ENCODE measurements around the gene TUBGCP3. TPM values are rescaled to one million over a fixed set of nuclear protein-coding genes. Genes with fewer than 3 reads are reported as not detected.

The TUBGCP3 gene
- total and polyA plus RNA-seq, 12 donors: 12.2 to 34.0 (median 21.5) TPM

DNA sequence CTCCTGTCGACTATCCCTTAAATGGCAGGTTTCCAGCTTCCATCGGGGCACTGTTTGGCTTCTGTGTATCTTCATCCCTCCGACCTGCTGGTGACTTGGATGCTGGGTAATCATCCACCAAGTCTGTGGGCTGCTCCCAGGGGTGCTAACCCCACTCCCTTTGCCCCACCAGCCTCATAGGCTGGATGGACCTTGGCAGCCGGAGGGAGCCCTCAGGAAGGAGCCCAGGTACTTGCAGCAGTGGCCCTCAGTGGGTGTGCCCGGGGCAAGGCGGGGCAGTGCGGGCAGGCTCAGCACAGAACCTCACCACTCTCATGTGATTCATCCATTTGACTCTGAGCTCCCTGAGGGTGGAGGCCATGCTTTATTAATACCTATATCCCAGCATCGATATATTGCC lies 27.4 kb upstream of the TUBGCP3 start:
- DNase-seq: peak in 1 of 7 donors; percentile 28
- no peaks in the 10 kb centered on the region for H3K9me3 ChIP-seq (replicated peaks in 1 of 3)
- intact Hi-C loops (cut with DNase I): no loop called here
- no peaks in the 10 kb centered on the region for H3K4me1 ChIP-seq (replicated peaks in 1 of 2)
- peaks cover 4% of the 10 kb centered on the region for H3K27me3 ChIP-seq
- H3K4me3 ChIP-seq: no peak overlapping the region
- H3K36me3 ChIP-seq (replicated peaks in 1 of 2): no peaks in the 10 kb centered on the region
- WGBS, 4 donors: 84 to 87% (median 86%) methylated on average over 5 to 8 of the region's 8 CpGs
- TF ChIP-seq, protein P1, sequence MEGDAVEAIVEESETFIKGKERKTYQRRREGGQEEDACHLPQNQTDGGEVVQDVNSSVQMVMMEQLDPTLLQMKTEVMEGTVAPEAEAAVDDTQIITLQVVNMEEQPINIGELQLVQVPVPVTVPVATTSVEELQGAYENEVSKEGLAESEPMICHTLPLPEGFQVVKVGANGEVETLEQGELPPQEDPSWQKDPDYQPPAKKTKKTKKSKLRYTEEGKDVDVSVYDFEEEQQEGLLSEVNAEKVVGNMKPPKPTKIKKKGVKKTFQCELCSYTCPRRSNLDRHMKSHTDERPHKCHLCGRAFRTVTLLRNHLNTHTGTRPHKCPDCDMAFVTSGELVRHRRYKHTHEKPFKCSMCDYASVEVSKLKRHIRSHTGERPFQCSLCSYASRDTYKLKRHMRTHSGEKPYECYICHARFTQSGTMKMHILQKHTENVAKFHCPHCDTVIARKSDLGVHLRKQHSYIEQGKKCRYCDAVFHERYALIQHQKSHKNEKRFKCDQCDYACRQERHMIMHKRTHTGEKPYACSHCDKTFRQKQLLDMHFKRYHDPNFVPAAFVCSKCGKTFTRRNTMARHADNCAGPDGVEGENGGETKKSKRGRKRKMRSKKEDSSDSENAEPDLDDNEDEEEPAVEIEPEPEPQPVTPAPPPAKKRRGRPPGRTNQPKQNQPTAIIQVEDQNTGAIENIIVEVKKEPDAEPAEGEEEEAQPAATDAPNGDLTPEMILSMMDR (IDR thresholded peaks at IDR 0.05): no peak
- TF ChIP-seq POLR2A (IDR thresholded peaks at IDR 0.05): no peak
- H3K27ac ChIP-seq: no peak overlapping the region

DNA sequence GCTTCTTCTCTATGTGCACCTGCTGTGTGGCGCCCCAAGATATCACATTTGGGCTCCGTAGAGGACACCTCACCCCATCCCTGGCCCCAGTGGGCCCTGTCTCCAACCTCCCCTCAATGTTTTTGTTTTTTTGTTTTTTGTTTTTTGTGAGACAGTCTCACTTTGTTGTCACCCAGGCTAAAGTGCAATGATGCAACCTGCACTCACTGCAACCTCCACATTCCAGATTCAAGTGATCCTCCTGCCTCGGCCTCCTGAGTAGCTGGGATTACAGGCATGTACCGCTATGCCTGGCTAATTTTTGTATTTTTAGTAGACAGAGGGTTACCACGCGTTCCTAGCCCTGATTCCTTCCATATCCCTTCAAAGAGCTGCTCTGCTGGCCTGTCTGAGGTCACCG lies 26.9 kb upstream of the TUBGCP3 start:
- TF ChIP-seq, protein P1 (IDR thresholded peaks at IDR 0.05): no peak
- no peak for TF ChIP-seq POLR2A (IDR thresholded peaks at IDR 0.05)
- peak in 1 of 7 donors; percentile 13 for DNase-seq
- intact Hi-C loops (cut with DNase I): no loop called here
- no peaks in the 10 kb centered on the region for H3K4me1 ChIP-seq (replicated peaks in 1 of 2)
- H3K27ac ChIP-seq: no peak overlapping the region
- peaks cover 4% of the 10 kb centered on the region for H3K27me3 ChIP-seq
- no peak overlapping the region for H3K4me3 ChIP-seq
- WGBS, 4 donors: 85 to 94% (median 91%) methylated on average over 7 of the region's 7 CpGs
- no peaks in the 10 kb centered on the region for H3K9me3 ChIP-seq (replicated peaks in 1 of 3)
- H3K36me3 ChIP-seq (replicated peaks in 1 of 2): no peaks in the 10 kb centered on the region

DNA sequence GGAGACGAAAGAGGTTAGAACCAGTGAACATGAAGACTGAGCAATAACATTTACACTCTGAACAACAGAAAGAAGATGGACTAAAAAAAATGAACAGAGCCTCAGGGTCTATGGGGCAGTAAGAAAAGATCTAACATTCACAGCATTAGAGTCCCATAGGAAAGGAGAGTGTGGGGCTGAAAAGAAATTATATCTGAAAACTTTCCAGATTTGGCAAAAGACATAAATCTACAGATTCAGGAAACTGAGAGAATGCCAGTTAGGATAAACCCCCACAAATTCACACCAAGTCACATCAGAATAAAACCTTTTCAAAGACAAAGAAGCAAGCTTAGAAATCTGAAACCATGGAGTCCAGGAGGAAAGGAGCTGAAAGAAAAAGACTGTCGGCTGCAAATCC lies 20.3 kb upstream of the TUBGCP3 start:
- Histone ChIP-seq H3K4me3 (no peak overlapping the region), H3K9me3 (replicated peaks in 1 of 3) (no peaks in the 10 kb centered on the region), H3K4me1 (replicated peaks in 1 of 2) (no peaks in the 10 kb centered on the region), H3K27ac (no peak overlapping the region), H3K27me3 (no peaks in the 10 kb centered on the region), H3K36me3 (replicated peaks in 1 of 2) (no peaks in the 10 kb centered on the region)
- WGBS, 4 donors: 77 to 91% (median 80%) methylated on average over 2 of the region's 2 CpGs
- TF ChIP-seq, protein P1 (IDR thresholded peaks at IDR 0.05): no peak
- TF ChIP-seq POLR2A (IDR thresholded peaks at IDR 0.05): no peak
- DNase-seq: no peak
- intact Hi-C loops (cut with DNase I): loop anchor here in 1 of 2 donors (5.0 kb wide), 1 partner anchor 1136 kb away; no protein-coding TSS in a partner anchor

DNA sequence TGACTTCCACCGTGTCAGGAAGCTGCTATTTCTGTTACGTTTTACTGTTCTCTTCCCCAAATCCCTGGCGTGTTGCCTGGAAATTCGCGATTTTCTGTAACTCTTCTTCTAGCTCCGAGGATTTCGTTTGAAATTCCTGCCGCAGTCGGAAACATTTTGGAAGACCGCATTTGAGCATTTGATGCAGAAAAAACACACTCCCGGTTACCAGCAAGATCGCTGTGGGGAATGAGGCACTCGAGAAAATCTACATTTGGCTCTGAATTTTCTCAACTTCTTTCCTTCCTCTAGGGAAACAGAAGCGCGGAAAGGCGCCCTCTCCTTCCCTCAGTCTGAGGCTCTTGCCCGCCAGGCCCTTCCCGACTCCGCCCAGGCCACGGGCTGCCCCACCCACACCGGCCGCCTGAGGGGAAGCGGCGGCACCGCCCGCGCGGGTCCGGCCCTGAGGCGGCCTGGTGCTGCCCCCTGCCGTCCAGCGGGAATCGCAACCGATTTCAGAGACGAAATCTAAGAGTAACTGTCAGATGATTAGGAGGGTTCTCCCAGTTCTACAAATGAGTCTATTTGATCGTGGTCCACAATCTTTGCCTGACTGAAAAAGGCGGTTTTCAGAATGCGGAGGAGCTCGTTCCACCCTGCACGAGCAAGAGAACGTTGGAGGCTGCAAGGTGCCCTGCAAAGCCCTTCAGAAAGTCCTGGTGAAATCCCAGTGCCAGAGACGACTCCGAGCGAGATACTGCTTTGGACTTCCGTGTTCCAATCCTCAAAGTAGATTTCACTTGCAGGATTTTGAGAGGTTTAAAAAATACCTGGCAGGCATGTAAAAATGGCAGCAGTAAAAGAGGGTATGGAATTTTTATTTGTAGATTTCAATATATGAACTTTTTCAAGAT lies 18.4 kb upstream of the TUBGCP3 start:
- 3 to 5% (median 4%) methylated on average over 33 to 45 of the region's 45 CpGs for WGBS, 4 donors
- no peaks in the 10 kb centered on the region for H3K4me1 ChIP-seq (replicated peaks in 1 of 2)
- H3K9me3 ChIP-seq (replicated peaks in 1 of 3): no peaks in the 10 kb centered on the region
- H3K27me3 ChIP-seq: peaks cover 2% of the 10 kb centered on the region
- H3K4me3 ChIP-seq: peak overlapping the region in 1 of 4 donors; percentile 51
- TF ChIP-seq, protein P1 (IDR thresholded peaks at IDR 0.05): peak; percentile 87 to 97 (median 92)
- TF ChIP-seq POLR2A (IDR thresholded peaks at IDR 0.05): peak in 1 of 2 donors; percentile 44
- peak overlapping the region in 4 of 5 donors; percentile 36 to 77 (median 44) for H3K27ac ChIP-seq
- intact Hi-C loops (cut with DNase I): loop anchor here in 1 of 2 donors (5.0 kb wide), 1 partner anchor 1134 kb away; no protein-coding TSS in a partner anchor
- DNase-seq: peak; percentile 90 to 95 (median 93)
- H3K36me3 ChIP-seq (replicated peaks in 1 of 2): no peaks in the 10 kb centered on the region
